Psoas muscle (tissue), 8 donors: Measurements from ENCODE around the gene NPHS1. TPM values are rescaled to one million over a fixed set of nuclear protein-coding genes. Genes with fewer than 3 reads are reported as not detected.

Experiments
- ATAC-seq, 4 donors: fragments of 200-7000 bp; cut with Tn5 transposase; one replicate each; pipeline ENCODE4 v1.9.1; 2020; ENCODE audit warnings: moderate library complexity in 3 of 4, mild to moderate bottlenecking in 2 of 4
- DNase-seq, 2 donors: peaks; one replicate each; pipeline ENCODE4 v3.0.0-alpha.2; 2020
- H3K27ac ChIP-seq: fragments of 200-600 bp; one replicate; pipeline ENCODE4 v1.8.0; 2022
- H3K27me3 ChIP-seq, 3 donors: fragments of 200-600 bp in 1 of 3; one replicate each; pipeline versions ENCODE4 v1.6.1 to v1.8.0; 2013 to 2022; ENCODE audit warnings: low read length in 2 of 3, mild to moderate bottlenecking in 2 of 3, moderate library complexity in 1 of 3; ENCODE audit not compliant: insufficient read depth in 3 of 3
- H3K36me3 ChIP-seq, 2 donors: fragments of 200-600 bp in 1 of 2; one replicate each; pipeline versions ENCODE4 v1.6.1 to v1.8.0; 2013 to 2022; ENCODE audit warnings: low read depth in 1 of 2, mild to moderate bottlenecking in 1 of 2, moderate library complexity in 1 of 2; ENCODE audit not compliant: insufficient read depth in 1 of 2
- H3K4me1 ChIP-seq: fragments of 200-600 bp; one replicate; pipeline ENCODE4 v1.8.0; 2022
- H3K4me3 ChIP-seq: fragments of 200-600 bp; one replicate; pipeline ENCODE4 v1.8.0; 2022; ENCODE audit warnings: mild to moderate bottlenecking
- H3K9me3 ChIP-seq: fragments of 200-600 bp; one replicate; pipeline ENCODE4 v1.8.0; 2022
- CTCF ChIP-seq: fragments of 200-600 bp; IDR thresholded peaks from one replicate; pipeline ENCODE4 v1.8.0; 2022; ENCODE audit warnings: antibody characterized with exemption
- WGBS, 3 donors: extraction: QIAGEN DNeasy Blood & Tissue Kit; methylation state at CpG; one replicate each; pipeline versions ENCODE4 v1.1.6 to v1.1.7; 2013; 5-methylcytosine and 5-hydroxymethylcytosine counted together
- intact Hi-C, 2 donors: fragments of 100-400 bp; cut with DNase I; formaldehyde crosslinking; loops; one replicate each; pipeline versions ENCODE4 v1.11.0 to v1.14.2; 2022
- polyA plus RNA-seq, 3 donors: library from polyadenylated mRNA; stranded (reverse); fragments of 200-250 nt; gene quantifications; one replicate each; pipeline ENCODE4 v1.2.3, GENCODE V29; 2013
- total RNA-seq, 4 donors: library from RNA; stranded (reverse); fragmentation: NEBNext Ultra II Directional in 2 of 4; extraction: Animal tissue kit (Norgen Biotek cat#: 25700) in 2 of 4; gene quantifications; one replicate each; pipeline versions ENCODE4 v1.2.1 to v1.2.4, GENCODE V29; 2021 to 2023
- donor health status: healthy with polysubstance abuse.
- donor health status: DM: no; HTN: no; CAD: no; lungs with moderate emphysema.
- donor health status: Bipolar disorder and iron deficiency.
- donor health status: healthy.
- donor health status: DM: yes; HTN: yes; CAD: no.
- donor health status: DM: no; HTN: no; CAD: no.
- donor health status: DM: no; HTN: no; CAD: no.
- donor health status: DM: yes; HTN: yes; CAD: no.

Gene NPHS1
- total and polyA plus RNA-seq, 7 donors, result not detected

GRCh38 chr19:35816846-35817245, 35.5 kb downstream of the NPHS1 start:
- no peak for ATAC-seq
- intact Hi-C loops, result no loop called here
- H3K27me3 ChIP-seq, result peaks cover 0 to 40% (median 6%) of the 10 kb centered on the region in 3 donors

GRCh38 chr19:35816262-35816661, 36.0 kb downstream of the NPHS1 start:
- H3K9me3 ChIP-seq, result no peaks in the 10 kb centered on the region
- H3K27ac ChIP-seq, result no peak overlapping the region
- DNase-seq (no peak), ATAC-seq (no peak)
- H3K4me3 ChIP-seq, result no peak overlapping the region
- no peaks in the 10 kb centered on the region for H3K4me1 ChIP-seq
- 21 to 25% (median 24%) methylated on average over 6 of the region's 6 CpGs for WGBS, 3 donors
- H3K27me3 ChIP-seq, result peaks cover 0 to 46% (median 8%) of the 10 kb centered on the region in 3 donors
- no peak for TF ChIP-seq CTCF
- intact Hi-C loops, result no loop called here
- no peaks in the 10 kb centered on the region for H3K36me3 ChIP-seq

More at GRCh38 chr19:35816846-35817245, 35.5 kb downstream of the NPHS1 start:
- Histone ChIP-seq H3K27ac (no peak overlapping the region), H3K9me3 (no peaks in the 10 kb centered on the region), H3K4me3 (no peak overlapping the region), H3K4me1 (no peaks in the 10 kb centered on the region), H3K36me3 (no peaks in the 10 kb centered on the region)
- DNase-seq, result no peak
- no peak for TF ChIP-seq CTCF
- WGBS, 3 donors, result 66 to 76% (median 75%) methylated on average over 9 of the region's 9 CpGs

GRCh38 chr19:35813043-35813890, 39.0 kb downstream of the NPHS1 start:
- WGBS, 3 donors, result 80 to 87% (median 84%) methylated on average over 11 of the region's 11 CpGs
- no peaks in the 10 kb centered on the region for H3K36me3 ChIP-seq
- DNase-seq, result no peak
- H3K4me1 ChIP-seq, result no peaks in the 10 kb centered on the region
- H3K27ac ChIP-seq, result no peak overlapping the region
- H3K27me3 ChIP-seq, result peaks cover 0 to 47% (median 11%) of the 10 kb centered on the region in 3 donors
- TF ChIP-seq CTCF, result no peak
- intact Hi-C loops, result no loop called here
- ATAC-seq, result no peak
- H3K9me3 ChIP-seq, result no peaks in the 10 kb centered on the region
- H3K4me3 ChIP-seq, result no peak overlapping the region

GRCh38 chr19:35812220-35813042, 39.9 kb downstream of the NPHS1 start, which contains the start of gene PRODH2:
TSS of gene PRODH2 (minus strand) at chr19:35812845. CDS start at chr19:35812805, 40 bp downstream.
- intact Hi-C loops, result no loop called here
- ATAC-seq (no peak), DNase-seq (no peak)
- H3K9me3 ChIP-seq, result no peaks in the 10 kb centered on the region
- no peak within 1 kb of the TSS for H3K27ac ChIP-seq
- peaks cover 0 to 39% (median 11%) of the 10 kb centered on the region in 3 donors for H3K27me3 ChIP-seq
- no peak for TF ChIP-seq CTCF
- no peaks in the 10 kb centered on the region for H3K4me1 ChIP-seq
- no peaks in the 10 kb centered on the region for H3K36me3 ChIP-seq
- H3K4me3 ChIP-seq, result no peak within 1 kb of the TSS
- WGBS, 3 donors, result 58 to 62% (median 59%) methylated on average over 25 to 26 of the region's 26 CpGs
